AG08395 (cell line): Measurements from ENCODE around the gene HDDC3.

ENCODE experiments used
- DNase-seq: peaks from one replicate; pipeline ENCODE4 v3.0.0; 2012; ENCODE audit warnings: mixed read lengths, low spot score

Gene HDDC3

DNA sequence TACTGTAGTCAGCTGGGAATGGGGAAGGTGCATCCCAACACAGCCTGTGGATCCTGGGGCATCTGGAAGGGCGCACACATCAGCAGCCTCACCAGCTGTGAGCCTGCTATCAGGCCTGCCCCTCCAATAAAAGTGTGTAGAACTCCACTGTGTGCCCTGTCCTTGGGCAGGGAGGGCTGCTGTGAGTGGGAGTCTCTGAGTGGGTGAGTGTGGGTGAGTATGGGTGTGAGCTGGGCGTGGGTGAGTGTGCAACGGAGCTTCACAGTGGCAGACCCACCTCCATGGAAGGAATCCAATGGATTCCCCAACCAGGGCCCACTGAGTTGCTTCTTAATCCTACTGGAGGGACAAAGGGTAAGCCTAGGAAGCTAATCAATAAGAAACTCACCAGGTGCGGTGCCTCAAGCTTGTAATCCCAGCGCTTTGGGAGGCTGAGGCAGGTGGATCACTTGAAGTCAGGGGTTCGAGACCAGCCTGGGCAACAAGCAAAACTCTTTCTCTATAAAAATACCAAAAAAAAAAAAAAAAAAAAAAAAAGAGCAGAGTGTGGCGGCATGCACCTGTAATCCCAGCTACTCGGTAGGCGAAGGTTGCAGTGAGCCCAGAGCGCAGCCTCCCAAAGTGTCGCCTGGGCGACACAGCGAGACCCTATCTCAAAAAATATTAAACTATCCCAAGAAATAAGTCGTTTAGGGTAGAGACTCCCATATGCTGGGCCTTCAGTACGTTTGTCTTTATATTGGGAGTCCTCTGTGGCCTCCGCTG, 21.8 kb upstream of the HDDC3 start:
- DNase-seq = no peak

DNA sequence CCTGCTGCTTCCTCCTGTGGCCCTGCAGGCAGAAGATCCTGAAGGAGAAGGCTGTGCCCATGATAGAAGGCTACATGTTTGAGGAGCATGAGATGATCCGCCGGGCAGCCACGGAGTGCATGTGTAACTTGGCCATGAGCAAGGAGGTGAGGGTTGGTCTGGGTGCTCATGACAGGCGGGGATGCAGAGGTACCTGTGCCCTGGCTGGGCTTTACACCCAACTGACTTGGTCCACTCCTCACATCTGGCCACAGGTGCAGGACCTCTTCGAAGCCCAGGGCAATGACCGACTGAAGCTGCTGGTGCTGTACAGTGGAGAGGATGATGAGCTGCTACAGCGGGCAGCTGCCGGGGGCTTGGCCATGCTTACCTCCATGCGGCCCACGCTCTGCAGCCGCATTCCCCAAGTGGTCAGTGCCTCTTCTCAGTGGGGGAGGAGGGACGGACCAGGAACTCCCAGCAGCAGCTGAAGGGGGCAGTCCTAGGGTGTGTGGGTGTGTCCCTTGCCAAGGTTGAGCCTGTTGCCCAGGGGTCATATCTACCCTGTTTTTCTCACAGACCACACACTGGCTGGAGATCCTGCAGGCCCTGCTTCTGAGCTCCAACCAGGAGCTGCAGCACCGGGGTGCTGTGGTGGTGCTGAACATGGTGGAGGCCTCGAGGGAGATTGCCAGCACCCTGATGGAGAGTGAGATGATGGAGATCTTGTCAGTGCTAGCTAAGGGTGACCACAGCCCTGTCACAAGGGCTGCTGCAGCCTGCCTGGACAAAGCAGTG, 20.7 kb upstream of the HDDC3 start:
- DNase-seq = no peak

DNA sequence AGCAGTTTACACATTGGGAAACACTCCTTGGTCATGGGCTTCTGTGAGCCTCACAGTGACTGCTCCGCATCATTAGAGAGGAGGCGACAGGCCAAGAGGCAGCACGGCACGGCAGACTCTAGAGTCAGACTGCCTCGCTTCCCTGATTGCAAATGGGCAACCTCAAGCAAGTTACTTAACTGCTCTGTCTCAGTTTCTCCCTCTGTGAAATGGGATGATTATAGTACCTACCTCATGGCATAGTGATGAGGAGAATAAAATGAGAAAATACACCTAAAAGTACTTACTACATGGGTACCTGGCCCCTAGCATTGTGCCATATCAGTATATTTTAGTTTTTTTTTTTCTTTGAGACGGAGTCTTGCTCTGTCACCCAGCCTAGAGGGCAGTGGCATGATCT, 18.3 kb upstream of the HDDC3 start:
- DNase-seq = no peak

DNA sequence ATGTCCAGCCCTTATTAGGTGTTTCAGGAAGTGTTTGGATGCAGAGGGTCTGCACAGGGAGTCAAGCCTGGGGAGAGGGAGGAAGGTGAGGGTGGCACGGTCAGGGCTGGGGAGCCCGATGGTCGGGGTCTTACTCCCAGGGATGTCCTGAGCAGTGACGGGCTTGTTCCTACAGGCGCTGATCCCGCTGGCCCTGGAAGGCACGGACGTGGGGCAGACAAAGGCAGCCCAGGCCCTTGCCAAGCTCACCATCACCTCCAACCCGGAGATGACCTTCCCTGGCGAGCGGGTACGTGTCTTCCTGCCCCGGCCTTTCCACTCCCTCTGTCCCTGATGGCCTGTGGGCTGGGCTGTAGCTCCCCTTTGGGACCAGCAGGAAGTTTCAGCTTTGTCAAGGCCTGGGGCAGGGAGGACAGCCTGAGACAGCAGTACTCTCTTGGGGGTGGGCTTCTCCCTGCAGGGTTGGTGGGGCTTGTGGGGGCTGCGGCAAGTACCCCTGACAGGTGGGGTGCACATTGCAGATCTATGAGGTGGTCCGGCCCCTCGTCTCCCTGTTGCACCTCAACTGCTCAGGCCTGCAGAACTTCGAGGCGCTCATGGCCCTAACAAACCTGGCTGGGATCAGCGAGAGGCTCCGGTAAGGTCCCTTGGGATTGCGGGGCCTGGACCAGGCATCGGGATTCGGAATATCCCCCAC, 17.8 kb upstream of the HDDC3 start:
- DNase-seq = no peak

DNA sequence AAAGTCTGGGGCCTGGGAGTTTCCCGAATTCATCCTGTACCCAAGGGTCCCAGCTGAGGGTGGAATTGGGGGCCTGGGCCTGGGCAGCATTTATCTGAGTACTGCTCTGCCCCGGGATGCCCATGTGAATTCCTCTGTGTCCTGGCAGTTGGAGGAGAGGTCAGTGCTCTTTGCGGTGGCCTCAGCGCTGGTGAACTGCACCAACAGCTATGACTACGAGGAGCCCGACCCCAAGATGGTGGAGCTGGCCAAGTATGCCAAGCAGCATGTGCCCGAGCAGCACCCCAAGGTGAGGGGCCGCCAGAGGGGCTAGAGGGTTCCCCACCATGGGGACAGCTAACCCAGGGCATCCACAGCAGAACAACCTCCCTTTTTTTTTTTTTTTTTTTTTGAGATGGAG, 16.2 kb upstream of the HDDC3 start:
- DNase-seq = no peak

DNA sequence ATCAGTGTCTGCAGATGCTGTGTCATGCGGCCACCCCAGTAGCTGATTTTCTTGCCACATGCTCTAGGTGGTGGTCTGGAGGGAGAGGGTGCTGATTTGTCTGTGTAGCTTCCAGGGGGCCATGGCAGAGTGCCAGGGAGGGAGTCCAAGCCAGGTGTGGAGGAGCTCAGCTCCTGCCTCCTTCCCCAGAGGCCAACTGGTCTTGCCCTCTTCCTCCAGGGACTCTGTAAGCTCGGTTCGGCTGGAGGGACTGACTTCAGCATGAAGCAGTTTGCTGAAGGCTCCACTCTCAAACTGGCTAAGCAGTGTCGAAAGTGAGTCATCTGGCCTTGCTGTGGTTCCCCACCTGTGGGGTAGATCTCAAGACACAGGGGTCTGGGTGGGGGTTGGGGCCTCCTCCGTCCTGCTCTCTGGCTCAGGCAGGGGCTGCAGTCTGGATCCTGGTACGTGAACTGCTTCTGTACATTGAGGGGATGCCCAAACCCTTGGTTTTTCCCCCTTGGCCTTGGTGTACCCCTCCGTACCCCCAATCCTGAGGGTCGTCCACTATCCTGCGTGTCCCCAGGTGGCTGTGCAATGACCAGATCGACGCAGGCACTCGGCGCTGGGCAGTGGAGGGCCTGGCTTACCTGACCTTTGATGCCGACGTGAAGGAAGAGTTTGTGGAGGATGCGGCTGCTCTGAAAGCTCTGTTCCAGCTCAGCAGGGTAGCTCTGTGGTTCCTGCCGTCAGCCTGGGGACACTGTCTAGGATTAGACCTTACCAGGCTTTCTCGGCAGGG, 15.4 kb upstream of the HDDC3 start:
- DNase-seq = no peak

DNA sequence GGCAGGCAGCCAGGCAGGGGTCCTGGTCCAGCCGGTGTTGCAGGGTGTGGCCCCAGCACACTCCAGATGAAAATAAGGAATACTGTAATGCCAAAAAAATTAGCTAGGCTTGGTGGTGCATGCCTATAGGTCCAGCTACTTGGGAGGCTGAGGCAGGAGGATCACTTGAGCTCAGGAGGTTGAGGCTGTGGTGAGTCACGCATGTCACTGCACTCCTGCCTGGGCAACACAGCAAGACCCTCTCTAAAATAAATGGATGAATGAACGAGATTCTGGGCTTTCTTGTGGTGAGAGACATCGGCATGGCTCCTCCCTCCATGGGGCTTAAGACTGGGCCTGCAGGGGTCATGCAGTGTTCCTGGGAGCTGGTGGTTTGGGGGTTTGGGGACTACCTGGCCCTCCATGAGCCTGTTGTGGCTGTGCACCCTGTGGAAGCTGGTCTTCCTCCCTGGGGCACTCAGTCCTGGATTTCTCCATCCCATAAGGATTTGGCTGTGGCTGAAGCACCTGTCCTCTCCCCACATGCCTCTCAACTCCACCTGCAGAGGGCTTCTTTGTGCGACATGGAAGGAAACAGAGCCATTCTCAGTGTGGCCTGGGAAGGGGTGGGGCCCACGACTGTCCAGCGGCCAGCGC, 14.7 kb upstream of the HDDC3 start:
- DNase-seq = no peak

DNA sequence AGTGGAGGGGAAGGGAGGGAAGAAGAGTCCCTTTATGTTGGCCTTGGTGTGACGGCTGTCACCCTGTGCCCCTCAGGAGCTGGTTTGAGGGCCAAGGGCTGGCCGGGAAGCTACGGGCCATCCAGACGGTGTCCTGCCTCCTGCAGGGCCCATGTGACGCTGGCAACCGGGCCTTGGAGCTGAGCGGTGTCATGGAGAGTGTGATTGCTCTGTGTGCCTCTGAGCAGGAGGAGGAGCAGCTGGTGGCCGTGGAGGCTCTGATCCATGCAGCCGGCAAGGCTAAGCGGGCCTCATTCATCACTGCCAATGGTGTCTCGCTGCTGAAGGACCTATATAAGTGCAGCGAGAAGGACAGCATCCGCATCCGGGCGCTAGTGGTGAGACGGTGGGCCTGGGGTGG, 14.2 kb upstream of the HDDC3 start:
- DNase-seq = no peak

DNA sequence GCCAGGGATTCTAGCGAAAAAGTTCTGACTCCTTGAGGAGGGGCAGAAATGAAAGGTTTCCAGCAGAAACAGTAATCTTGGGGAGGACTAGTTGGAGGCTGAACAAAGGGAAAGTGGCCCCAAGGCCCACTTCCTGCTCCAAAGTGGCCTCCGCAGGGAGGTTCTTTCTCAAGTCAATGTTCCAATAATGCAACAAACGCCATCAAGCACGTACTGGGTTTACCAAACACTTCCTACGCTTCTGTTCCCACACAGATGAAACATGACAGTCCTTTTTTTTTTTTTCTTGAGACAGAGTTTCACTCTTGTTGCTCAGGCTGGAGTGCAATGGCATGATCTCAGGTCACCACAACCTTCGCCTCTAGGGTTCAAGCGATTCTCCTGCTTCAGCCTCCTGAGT, 12.7 kb upstream of the HDDC3 start:
- DNase-seq = no peak

DNA sequence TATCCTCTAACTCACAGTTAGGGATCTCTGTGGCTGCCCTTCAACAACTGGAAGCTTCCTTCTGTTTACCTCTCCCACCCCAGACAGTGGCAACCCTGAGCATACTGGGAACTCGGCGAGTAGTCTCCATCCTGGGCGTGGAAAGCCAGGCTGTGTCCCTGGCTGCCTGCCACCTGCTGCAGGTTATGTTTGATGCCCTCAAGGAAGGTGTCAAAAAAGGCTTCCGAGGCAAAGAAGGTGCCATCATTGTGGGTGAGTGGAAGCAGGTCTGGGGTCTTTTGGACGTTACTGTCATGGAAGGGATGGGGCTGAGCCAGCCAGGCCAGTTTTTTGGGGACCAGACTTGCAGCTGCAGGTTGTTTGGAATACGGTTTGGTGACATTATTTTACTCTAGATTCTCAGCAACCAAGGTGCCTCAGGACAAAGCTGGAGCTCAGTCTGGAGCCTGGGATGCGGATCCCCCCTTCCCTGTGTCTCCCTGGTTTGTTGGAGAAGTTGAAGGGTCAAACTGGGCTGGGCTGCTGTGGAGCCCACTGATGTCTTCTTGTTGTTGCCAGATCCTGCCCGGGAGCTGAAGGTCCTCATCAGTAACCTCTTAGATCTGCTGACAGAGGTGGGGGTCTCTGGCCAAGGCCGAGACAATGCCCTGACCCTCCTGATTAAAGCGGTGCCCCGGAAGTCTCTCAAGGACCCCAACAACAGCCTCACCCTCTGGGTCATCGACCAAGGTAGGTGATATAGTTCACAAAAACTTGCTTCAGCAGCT, 10.2 kb upstream of the HDDC3 start:
- no peak for DNase-seq

DNA sequence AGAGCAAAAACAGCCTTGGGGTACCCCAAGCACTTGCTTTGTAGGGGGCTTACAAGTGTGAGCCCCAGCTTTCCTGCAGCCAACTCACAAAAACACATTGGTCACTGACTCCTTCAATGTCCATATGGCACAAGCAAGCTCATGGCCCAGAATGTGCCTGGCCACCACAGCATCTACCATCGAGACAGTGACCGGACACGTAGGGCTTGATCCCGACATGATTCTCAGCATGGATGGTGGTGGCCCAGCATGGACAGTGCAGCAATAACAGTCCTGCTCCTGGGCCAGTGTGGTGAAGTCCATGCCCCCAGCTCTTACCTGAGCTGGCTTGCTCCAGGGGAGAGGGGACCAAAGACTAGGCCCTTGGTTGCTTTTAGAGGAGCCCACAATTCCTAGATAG, 8.7 kb upstream of the HDDC3 start:
- no peak for DNase-seq

DNA sequence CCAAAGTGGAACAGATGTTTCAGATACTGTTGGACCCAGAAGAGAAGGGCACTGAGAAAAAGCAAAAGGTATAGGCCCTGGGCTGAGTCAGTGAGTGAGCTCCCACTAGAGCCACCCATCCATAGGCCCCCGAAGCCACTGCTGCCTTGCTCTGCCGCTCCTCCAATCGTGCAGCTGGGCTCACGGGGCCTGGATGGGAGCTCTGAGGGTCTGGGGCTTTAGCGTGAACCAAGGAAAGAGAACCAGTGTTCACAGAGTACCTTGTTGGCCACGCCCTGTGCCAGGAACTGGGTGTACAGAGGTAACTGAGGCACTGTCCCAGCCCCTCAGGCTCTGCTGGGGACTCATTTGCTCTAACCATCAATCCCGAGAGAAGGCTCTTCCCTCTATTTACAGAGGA, 7.4 kb upstream of the HDDC3 start:
- no peak for DNase-seq

DNA sequence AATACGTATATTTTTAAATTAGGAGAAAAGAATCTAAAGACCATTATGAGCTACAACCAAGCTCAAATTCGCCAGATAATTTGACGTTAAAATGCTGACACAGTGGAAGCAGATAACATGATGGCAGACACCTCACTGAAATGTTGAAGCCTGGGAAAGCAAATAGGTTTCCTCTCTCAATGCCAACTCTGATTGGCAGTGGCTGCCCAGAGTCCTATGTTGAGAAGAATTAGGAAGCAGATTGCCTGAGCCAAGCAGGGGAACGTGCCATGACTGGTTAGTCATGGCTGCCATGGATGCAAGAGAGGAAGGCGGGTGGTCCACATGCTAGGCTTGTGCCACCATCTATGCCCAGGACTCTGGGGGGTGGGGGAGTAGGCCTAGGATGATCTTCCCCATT, 5.9 kb upstream of the HDDC3 start:
- DNase-seq = no peak

DNA sequence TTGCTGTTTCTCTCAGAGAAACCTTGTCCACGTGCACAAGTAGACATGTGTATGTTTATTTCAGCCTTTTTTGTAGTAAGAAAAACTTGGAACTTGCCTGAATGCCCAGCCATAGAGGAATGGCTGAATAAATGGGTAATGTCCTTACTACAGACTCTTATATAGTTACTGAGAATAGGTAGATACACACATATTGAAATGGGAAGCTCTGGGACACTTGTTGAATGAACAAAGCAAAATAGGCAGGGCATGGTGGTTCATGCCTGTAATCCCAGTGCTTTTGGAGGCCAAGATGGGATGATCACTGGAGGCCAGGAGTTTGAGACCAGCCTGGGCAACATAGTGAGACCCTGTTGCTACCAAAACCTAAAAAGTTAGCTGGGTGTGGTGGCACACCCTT, 4.5 kb upstream of the HDDC3 start:
- DNase-seq = no peak

DNA sequence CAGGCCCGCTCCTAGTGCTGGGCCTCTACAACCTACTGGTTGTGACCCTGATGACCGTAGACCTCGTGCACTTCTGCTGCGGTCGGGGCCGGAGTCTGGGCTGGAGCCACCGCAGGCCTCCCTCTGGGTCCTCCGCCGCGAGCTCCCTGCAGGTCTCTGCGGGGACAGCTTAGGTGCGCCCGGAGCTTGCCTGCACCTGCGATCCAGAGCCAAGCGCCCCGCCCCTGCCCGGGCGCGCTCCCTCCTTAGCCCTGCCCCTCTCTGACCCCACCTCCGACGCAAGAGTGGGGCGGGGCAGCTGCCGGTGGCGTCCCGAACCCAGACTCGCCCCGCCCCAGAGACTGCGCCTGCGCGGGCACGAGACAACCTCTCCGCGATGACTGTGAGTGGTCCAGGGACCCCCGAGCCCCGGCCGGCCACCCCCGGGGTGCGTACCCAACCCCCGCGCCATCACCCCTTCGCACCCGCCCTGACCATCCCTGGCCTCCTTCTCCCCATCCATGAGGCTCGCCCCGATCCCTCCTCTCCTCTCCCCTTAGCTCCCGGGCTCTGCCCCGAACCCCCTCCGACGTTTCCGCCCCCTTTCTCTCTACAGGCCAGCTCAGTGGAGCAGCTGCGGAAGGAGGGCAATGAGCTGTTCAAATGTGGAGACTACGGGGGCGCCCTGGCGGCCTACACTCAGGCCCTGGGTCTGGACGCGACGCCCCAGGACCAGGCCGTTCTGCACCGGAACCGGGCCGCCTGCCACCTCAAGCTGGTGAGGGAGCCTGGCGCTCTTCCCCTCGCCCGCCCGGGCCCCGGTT, 2.8 kb upstream of the HDDC3 start, which contains the start of gene UNC45A:
TSS of gene UNC45A (plus strand) at position 337 of the 803 bp plus-strand sequence. CDS start at position 377, 40 bp downstream.
- peak; percentile 98 for DNase-seq

DNA sequence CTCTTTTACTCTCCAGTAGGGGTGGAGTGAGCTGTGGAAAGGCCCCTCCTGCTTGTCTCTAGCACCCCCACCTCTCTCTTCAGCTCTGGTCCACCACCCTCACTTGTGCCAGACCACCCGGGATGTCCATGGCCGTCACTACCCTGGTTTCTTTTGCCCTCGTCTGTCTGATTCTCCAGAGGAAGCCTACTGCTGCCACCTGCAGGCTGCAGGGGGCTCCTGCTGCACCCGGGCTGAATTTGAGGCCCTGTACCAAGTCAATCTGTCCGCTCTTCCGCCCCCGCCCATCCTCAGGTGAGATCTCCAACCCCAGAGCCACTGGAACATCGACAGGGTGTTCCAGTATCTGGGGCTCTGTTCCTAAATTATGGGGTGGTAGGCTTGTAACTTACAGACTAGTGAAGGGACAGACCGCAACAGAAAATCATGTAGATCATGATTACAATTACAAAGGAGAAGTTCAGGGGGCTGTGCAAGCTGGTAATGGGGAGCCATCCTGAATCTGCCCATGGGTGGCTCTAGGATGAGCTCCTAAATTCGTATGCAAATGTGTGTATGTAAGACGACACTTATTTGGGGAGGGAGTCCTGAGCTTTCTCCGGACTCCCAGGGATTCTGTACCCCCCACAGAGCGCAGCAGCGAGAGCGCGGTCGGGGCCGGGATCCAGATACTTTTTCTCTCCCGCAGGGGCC, 2.1 kb upstream of the HDDC3 start:
- DNase-seq = peak; percentile 87

DNA sequence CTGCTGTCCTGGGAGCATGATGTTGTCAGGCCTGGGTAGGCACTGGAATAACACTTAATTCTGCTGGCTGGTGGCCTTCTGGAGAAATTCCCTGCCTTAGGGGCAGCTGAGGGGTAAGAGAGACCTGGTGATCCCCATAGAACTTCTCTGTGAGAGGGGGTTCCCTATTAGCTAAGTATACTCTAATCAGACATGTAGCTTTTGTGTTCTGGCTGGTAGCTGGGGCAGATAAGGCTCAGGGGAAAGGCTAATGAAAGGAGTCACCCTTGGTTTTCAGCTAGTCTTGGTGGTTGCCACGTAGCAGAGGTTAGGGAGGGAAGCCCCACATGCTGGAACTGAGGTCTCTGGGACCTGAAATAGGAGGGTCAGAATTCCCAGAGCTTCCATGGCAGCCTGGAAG, 952 bp upstream of the HDDC3 start:
- DNase-seq = no peak

DNA sequence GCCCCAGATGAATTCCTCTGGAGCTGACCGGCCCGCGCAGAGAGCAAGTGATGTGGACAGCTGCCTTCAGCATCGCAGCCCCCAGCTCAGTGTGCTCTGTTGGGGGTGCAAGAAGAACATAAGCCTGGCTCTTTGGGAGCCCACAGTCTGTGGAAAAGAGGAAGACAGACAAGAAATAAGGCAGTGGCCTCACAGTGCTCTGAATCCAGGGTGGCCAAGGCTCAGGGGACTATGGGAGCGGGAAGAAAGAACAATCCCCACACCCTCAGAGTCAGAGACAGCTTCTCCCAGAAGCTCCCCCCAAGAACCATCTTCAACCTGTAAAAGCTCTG, 277 bp upstream of the HDDC3 start:
- no peak for DNase-seq

DNA sequence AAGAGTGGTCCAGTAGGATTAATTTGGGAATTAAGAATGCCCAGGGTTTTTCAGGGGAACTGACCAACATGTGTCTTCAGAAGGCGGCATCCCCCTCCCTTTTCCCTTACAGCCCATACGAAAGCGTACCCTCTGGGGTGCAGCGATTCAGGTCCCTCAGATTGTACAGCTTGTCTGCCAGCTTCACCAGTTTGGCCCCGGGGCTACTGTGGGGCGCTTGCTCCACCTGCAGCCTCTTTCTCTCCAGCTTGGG, 848 bp downstream of the HDDC3 start:
- no peak for DNase-seq
